GM21367 (cell line): ENCODE results near the gene C3orf38.
A peak's percentile ranks its signal among the peaks of the same experiment; 100 is the strongest.
"Not testable (repeated sequence)": the region's sequence is repeated elsewhere in the genome, so short reads cannot be mapped to it uniquely, and the experiment has no call there.

Experiments
- ATAC-seq: cut with Tn5 transposase; IDR thresholded peaks from one replicate; pipeline ENCODE4 v1.9.1; 2021; ENCODE audit not compliant: unreplicated experiment

The C3orf38 gene

DNA sequence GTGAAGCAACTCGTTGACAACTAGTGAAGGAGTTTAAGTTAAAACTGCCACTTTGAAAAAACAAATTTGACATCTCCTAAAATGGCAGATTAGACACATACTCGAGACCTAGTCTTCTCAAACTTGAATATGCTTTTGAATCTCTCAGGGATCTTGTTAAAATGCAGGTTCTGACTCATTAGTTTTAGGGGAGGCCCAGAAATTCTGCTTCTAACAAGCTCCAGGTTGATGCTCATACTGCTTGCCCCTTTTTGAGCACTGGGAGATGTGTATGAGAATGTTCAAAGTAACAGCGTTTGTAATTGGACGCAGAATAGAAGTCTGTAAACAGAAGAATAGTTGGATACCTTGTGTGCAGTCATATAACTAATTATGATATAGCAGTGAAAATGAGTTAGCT is 1.6 kb downstream of the C3orf38 start:
- ATAC-seq, result no peak

DNA sequence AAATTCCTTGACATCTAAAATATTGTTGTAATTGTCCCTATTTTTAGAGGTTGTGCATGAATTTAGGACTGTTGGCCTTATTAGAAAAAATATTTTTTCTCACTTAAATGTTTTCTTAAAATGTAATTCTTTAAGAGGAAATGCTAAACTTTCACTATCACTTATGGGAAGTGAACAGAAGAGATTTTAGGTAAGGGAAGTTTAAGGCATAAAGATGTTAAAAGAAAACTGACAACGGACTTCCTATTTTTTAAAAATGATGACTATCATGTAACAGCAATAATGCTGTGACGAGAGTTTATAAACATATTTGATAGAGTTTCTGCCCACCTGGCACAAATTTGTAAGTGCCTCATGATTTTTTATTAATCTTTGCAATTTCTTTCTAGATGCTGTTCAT is 3.1 kb downstream of the C3orf38 start:
- ATAC-seq, result no peak

GRCh38 chr3:88166419-88166971 is 16.7 kb downstream of the C3orf38 start:
- no peak for ATAC-seq

DNA sequence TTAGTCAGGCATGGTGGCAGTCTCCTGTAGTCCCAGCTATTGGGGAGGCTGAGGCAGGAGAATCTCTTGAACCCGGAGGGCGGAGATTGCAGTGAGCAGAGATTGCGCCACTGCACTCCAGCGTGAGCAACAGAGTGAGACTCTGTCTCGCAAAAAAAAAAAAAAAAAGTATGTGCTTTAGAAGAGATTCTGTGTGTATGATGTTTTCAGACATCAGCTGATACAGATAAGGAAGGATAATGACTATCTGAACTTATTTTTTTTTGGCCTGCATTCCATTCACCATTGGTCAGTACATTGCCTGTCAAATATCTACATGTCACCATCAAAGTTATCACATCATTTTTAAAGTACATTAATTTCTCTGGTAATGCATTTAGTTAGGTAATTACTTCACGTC is 17.4 kb downstream of the C3orf38 start:
- no peak for ATAC-seq

DNA sequence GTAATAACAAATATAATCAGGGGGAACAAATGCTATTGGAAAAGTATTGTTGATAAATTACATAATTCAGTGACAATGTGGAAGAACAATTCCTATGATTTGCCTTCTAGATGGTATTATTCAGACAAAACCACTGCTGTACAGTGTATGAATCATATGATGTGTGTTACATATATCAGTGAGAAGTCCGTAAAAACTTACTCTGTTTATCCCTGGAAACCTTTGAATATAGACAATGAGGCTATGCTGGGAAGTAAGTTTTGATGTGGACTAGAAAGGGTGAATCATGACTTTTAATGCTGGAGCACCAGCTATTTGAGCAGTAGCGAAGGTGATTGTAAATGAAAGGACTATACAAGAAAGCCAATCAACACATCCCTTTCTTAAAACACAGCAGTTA is 17.9 kb downstream of the C3orf38 start:
- no peak for ATAC-seq

DNA sequence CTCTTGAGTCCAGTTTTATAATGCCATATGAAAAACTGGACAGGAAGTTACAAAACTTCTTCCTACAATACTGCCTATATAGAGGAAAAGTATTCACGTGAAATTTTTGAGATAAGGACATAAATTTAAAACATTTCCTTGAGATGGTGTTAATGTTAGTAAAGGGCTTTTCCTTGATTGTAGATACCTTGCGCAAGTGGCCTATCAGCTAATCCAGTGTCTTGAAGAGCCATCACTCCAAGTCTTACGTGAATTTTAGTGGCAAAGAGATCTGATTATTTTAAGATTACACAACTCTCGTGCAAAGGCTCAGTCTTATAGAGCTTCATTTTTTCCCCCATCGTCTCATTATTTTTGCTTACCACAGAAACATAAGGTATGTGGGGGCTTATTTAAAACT is 18.4 kb downstream of the C3orf38 start:
- no peak for ATAC-seq

DNA sequence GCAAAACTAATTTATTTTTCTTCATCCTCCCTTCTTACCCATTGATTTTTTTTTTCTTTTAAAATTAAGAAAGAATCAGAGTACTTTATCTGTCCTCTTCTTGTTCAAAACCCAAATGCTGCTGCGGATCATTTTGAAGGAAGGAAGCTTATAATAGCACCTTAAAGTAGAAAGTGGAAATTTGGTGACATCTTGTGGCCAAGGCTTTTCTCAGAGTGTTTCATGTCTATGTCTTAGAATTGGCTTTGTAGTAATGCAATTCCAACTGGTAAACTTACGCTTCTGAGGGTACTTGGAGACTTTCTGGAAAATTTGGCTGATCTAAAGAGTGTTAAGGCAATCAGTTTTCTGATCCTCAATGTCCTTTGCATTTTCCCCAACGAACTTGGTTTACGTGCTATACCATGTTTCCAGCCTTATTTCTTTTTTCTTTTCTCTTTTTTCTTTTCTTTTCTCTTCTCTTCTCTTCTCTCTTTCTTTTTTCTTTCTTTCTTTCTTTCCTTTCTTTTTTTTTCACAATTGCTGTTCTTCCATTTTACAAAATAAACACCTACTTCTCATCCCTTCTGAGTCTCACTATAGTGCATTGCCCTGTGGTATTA is 30.7 kb downstream of the C3orf38 start:
- peak; percentile 89 for ATAC-seq

- not testable (repeated sequence) for ATAC-seq
Observed at GRCh38 chr3:88182165-88182918, 32.6 kb downstream of the C3orf38 start.

- no peak for ATAC-seq
Observed at GRCh38 chr3:88188436-88188835, 38.7 kb downstream of the C3orf38 start.

- ATAC-seq, result peak; percentile 92
Observed at GRCh38 chr3:88189361-88189810, 39.6 kb downstream of the C3orf38 start.

DNA sequence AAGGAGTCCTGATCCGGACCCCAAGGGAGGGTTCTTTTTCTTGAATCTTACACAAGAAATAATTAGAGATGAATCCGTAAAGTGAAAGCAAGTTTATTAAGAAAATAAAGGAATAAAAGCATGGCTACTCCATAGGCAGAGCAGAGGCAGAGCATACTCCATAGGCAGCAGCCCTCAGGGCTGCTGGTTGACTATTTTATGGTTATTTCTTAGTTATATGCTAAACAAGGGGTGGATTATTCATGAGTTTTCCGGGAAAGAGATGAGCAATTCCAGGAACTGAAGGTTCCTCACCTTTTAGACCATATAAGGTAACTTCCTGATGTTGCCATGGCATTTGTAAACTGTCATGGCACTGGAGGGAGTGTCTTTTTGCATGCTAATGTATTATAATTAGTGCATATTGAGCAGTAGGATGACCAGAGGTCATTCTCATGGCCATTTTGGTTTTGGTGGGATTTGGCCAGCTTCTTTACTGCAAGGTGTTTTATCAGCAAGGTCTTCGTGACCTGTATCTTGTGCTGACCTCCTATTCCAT is 42.2 kb downstream of the C3orf38 start:
- no peak for ATAC-seq

DNA sequence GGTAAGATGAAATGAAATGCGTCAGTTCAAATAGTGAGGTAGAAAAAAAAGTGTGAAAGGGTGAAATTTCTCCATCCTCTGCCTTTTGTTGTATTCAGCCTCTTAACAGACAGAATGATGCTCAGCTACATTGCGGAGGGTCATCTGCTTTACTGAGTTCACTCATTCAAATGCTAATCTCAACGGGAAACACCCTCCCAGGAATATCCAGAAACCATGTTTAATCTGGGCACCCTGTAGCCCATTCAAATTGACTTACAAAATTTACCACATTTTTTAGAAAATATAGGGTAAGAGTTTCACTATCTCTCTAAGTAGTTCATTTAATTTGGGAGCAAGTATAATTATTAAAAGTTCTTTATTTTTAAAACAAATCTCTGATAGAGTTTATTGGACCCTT is 42.9 kb downstream of the C3orf38 start:
- no peak for ATAC-seq

DNA sequence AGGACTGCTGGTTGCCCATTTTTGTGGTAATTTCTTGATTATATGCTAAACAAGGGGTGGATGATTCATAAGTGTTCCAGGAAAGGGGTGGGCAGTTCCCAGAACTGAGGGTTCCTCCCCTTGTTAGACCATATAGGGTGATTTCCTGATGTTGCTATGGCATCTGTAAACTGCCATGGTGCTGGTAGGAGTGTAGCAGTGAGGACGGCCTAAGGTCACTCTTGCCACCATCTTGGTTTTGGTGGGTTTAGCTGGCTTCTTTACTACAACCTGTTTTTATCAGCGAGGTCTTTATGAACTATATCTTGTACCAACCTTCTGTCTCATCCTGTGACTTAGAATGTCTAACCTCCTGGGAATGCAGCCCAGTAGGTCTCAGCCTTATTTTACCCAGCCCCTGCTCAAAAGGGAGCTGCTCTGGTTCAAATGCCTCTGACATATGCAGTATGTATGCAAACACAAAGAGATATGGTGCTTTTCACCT is 46.2 kb downstream of the C3orf38 start:
- ATAC-seq, result no peak

DNA sequence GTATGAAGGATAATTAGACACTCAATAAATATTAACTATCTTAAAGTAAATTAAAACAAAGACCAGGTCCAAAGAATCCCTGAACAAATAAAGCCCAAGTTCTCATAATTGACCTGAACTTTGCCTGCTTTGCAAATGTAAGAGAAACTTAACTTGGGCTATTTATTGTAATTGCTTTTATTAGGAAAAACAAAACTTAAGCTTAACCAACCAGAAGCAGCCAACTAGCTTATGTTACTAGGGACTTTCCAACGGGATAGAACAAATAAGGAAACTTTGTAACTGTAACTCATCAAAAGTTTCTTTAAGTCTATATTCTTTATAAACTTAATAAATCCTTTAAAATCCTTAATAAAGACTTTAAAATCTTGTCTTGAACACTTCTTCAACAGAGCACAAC is 48.4 kb downstream of the C3orf38 start:
- ATAC-seq, result no peak

- peak; percentile 97 for ATAC-seq
Observed at GRCh38 chr3:88203642-88204055, 53.9 kb downstream of the C3orf38 start.
